Measurements from ENCODE around the gene AMDHD2. TPM values are rescaled to one million over a fixed set of nuclear protein-coding genes. Genes with fewer than 3 reads are reported as not detected.
A peak's percentile ranks its signal among the peaks of the same experiment; 100 is the strongest.

AMDHD2 gene
- total and polyA plus RNA-seq, 2 of the 13 experiments (the other 11 are each of a cell fraction or from before 2014, with no cell fraction given) = 33.5 to 39.1 TPM

GRCh38 chr16:2519711-2520080 lies 475 bp upstream of the AMDHD2 start:
- Histone ChIP-seq H4K20me1 (ENCODE audit: insufficient read depth, low read length) (peaks cover 50% of the 10 kb centered on the region), H3K9ac (ENCODE audit: insufficient read depth, low read depth, low read length) (no peak overlapping the region), H2AFZ (ENCODE audit: low read length) (no peak overlapping the region), H3K9me3 (ENCODE audit: low read length) (no peaks in the 10 kb centered on the region), H3K79me2 (ENCODE audit: insufficient read depth, low read length) (peaks cover 68% of the 10 kb centered on the region), H3K4me2 (ENCODE audit: low read depth, low read length) (no peak overlapping the region), H3K4me3 (replicated peaks in 1 of 3; ENCODE audit: insufficient read depth in 1 of 3, low read depth in 2 of 3, low read length in 3 of 3) (peak overlapping the region in 1 of 3 experiments; percentile 25; a peak in 1 of 6 replicates), H3K27me3 (ENCODE audit: control insufficient read depth in 1 of 2, insufficient read depth in 2 of 2, low read length in 2 of 2) (no peaks in the 10 kb centered on the region; a peak in 1 of 5 replicates), H3K36me3 (replicated peaks in 1 of 2; ENCODE audit: control insufficient read depth in 1 of 2, insufficient read depth in 2 of 2, low read length in 2 of 2) (peaks cover 4 to 21% of the 10 kb centered on the region in 2 experiments; a peak in 4 of 5 replicates), H3K4me1 (ENCODE audit: insufficient read depth, low read length) (peaks cover 85% of the 10 kb centered on the region), H3K27ac (ENCODE audit: extremely low read length, insufficient read depth, low read length) (peak overlapping the region; percentile 52)
- intact Hi-C loops (cut with micrococcal nuclease; ENCODE audit: unreplicated experiment) (no loop called here), in situ Hi-C loops (cut with HindIII; ENCODE audit: extremely low pct_ligation_motif_present, low pct_unique_long_range_greater_than_20kb) (no loop called here)
- TF ChIP-seq MTA1 (CRISPR knock-in tag; IDR thresholded peaks at IDR 0.05; ENCODE audit: borderline replicate concordance) (no peak), ZNF362 (CRISPR knock-in tag; IDR thresholded peaks at IDR 0.05; ENCODE audit: borderline replicate concordance) (no peak), TSC22D2 (CRISPR knock-in tag; IDR thresholded peaks at IDR 0.05; ENCODE audit: borderline replicate concordance) (no peak), ARID2 (CRISPR knock-in tag; IDR thresholded peaks at IDR 0.05; ENCODE audit: borderline replicate concordance) (no peak), SIN3B (IDR thresholded peaks at IDR 0.05; ENCODE audit: low read length) (no peak), GZF1 (CRISPR knock-in tag; IDR thresholded peaks at IDR 0.05) (no peak), ZBTB8A (CRISPR knock-in tag; IDR thresholded peaks at IDR 0.05; ENCODE audit: borderline replicate concordance, low read depth) (no peak), FOXC1 (CRISPR knock-in tag; IDR thresholded peaks at IDR 0.05; ENCODE audit: borderline replicate concordance) (no peak), AGO2 (optimal IDR thresholded peaks at IDR 0.05; ENCODE audit: low read depth, low read length) (no peak), HCFC1 (IDR thresholded peaks at IDR 0.05; ENCODE audit: low read depth, low read length) (no peak), PHB2 (IDR thresholded peaks at IDR 0.05; ENCODE audit: partially characterized antibody) (no peak), TFDP2 (CRISPR knock-in tag; IDR thresholded peaks at IDR 0.05) (no peak), ZNF281 (CRISPR knock-in tag; IDR thresholded peaks at IDR 0.05; ENCODE audit: borderline replicate concordance) (no peak), IRF9 (CRISPR knock-in tag; IDR thresholded peaks at IDR 0.05; ENCODE audit: borderline replicate concordance) (no peak), REPIN1 (CRISPR knock-in tag; IDR thresholded peaks at IDR 0.05; ENCODE audit: borderline replicate concordance, low read depth) (no peak), ZNF3 (CRISPR knock-in tag; IDR thresholded peaks at IDR 0.05) (no peak), HINFP (CRISPR knock-in tag; IDR thresholded peaks at IDR 0.05; ENCODE audit: low read depth) (no peak)
- 90% methylated on average over 22 of the region's 22 CpGs for WGBS (ENCODE audit: low lambda C conversion rate)
- ChIA-PET CTCF (ENCODE audit: low intra/inter-chr PET ratio, low total read pairs) (no interaction called here), POLR2A (interaction anchor here (1.1 to 2.2 kb wide), 5 partner anchors 11 to 45 kb away, joined by 3 to 14 read pairs (median 10); partner anchors contain the start of genes CEMP1, PDPK1 and TBC1D24)
- no TSS peak for BruUV-seq (replicated peaks)
- FAIRE-seq (no peak), ATAC-seq (no peak), DNase-seq (ENCODE audit: low spot score) (no peak)
